Bronchial epithelial cell (primary cell): ENCODE results near the gene GOSR1. TPM values are rescaled to one million over a fixed set of nuclear protein-coding genes. Genes with fewer than 3 reads are reported as not detected.

Experiments used
- DNase-seq: peaks from one replicate; pipeline ENCODE4 v3.0.0-alpha.2; 2010; ENCODE audit warnings: low read depth
- FAIRE-seq: peaks from 2 replicates; lab custom pipeline; 2011; peaks lifted over from hg19 to GRCh38; lab: Jason Lieb, UNC
- H3K27me3 ChIP-seq: 2 replicates; pipeline ENCODE4 v1.5.1; 2011; ENCODE audit warnings: low read length; ENCODE audit not compliant: control insufficient read depth, insufficient read depth
- H3K36me3 ChIP-seq: 2 replicates; pipeline ENCODE4 v1.5.1; 2011; ENCODE audit warnings: low read length; ENCODE audit not compliant: control insufficient read depth, insufficient read depth
- H3K4me3 ChIP-seq: 2 replicates; pipeline ENCODE4 v1.5.1; 2011; ENCODE audit warnings: mild to moderate bottlenecking, low read depth, low read length, control low read depth
- total RNA-seq: library from RNA; depleted of rRNA; stranded (reverse); fragments of >200 nt; gene quantifications from 2 replicates; pipeline ENCODE4 v1.2.1, GENCODE V29; 2014
- TF ChIP-seq, protein P1 (sequence below): IDR thresholded peaks from 2 replicates; pipeline ENCODE4 v1.5.1; 2011; ENCODE audit warnings: mild to moderate bottlenecking, moderate library complexity, low read length, control low read depth, inconsistent platforms; ENCODE audit not compliant: insufficient read depth, severe bottlenecking

Gene GOSR1
- 18.3 and 38.7 TPM in 2 replicates for total RNA-seq

- Histone ChIP-seq H3K36me3 (peaks cover 1% of the 10 kb centered on the region), H3K27me3 (no peaks in the 10 kb centered on the region), H3K4me3 (peak within 1 kb of the TSS; percentile 97)
- FAIRE-seq (peak; percentile 84), DNase-seq (peak; percentile 89)
- TF ChIP-seq, protein P1, sequence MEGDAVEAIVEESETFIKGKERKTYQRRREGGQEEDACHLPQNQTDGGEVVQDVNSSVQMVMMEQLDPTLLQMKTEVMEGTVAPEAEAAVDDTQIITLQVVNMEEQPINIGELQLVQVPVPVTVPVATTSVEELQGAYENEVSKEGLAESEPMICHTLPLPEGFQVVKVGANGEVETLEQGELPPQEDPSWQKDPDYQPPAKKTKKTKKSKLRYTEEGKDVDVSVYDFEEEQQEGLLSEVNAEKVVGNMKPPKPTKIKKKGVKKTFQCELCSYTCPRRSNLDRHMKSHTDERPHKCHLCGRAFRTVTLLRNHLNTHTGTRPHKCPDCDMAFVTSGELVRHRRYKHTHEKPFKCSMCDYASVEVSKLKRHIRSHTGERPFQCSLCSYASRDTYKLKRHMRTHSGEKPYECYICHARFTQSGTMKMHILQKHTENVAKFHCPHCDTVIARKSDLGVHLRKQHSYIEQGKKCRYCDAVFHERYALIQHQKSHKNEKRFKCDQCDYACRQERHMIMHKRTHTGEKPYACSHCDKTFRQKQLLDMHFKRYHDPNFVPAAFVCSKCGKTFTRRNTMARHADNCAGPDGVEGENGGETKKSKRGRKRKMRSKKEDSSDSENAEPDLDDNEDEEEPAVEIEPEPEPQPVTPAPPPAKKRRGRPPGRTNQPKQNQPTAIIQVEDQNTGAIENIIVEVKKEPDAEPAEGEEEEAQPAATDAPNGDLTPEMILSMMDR = peak; percentile 88
Observed at GRCh38 chr17:30477083-30477773, at the start of gene GOSR1. Gene GOSR1 (plus strand): TSS chr17:30477408. CDS start chr17:30477434, 26 bp downstream.

- Histone ChIP-seq H3K4me3 (no peak overlapping the region), H3K36me3 (peaks cover 7% of the 10 kb centered on the region)
- no peak for FAIRE-seq
Observed at GRCh38 chr17:30427611-30428010, 49.6 kb upstream of the GOSR1 start.

DNA sequence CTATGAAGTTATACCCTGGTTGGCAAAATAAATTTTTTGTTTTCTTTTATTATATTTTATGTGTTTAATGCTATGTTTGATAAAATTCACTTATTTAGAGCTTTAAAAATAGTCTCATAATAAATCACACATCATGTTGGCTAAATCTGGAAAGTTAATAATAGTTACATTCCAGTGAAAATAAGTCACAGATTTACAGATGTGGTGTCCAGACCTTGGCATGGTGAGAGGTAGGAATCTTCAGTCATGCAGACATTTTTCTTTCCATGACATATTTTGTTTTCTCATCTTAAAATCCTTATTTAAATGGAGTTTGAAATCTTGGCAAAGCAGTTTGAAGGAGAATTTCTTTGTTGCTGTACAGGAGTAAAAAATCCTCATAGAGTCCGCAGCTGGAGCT, 48.1 kb upstream of the GOSR1 start:
- TF ChIP-seq, protein P1 = no peak
- Histone ChIP-seq H3K36me3 (peaks cover 4% of the 10 kb centered on the region), H3K4me3 (no peak overlapping the region), H3K27me3 (no peaks in the 10 kb centered on the region)
- DNase-seq (no peak), FAIRE-seq (no peak)

More at GRCh38 chr17:30427611-30428010, 49.6 kb upstream of the GOSR1 start:
- no peak for DNase-seq
- no peaks in the 10 kb centered on the region for H3K27me3 ChIP-seq
- TF ChIP-seq, protein P1 = no peak

DNA sequence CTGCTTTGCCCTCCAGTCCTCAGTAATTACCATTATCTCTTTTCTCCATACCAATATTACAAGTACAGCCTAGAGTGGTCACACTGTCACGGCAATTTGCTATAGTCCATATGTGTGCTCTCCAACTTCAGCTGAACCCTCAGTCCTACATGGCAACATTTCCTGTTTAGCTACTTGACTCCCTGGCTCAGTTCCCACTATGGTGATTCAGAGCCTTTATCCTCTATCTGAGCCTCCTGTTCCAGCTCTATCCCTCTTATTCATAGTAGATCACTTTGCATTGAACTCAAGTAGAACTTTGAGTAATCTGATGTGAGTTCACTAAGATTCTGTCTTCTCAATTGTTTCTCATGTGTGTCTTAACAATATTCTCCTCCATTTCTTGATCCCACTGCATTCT, 43.7 kb upstream of the GOSR1 start:
- no peak for FAIRE-seq
- Histone ChIP-seq H3K27me3 (no peaks in the 10 kb centered on the region), H3K36me3 (peaks cover 4% of the 10 kb centered on the region), H3K4me3 (no peak overlapping the region)
- TF ChIP-seq, protein P1 = no peak
- DNase-seq = peak; percentile 97

DNA sequence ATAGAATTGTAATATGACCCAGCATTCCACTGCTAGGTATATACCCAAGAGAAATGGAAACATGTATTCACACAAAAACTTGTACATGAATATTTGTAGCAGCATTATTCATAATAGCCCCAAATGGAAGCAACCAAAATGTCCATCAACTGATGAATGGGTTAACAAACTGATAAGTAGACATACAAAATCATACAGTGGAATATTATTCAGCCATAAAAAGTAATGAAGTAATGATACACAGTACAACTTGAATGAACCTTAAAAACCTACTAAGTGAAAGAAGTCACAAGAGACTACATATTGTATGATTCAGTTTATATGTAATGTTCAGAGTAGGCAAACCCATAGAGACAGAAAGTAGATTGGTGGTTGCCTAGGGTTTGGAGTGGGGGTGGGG, 40.5 kb upstream of the GOSR1 start:
- DNase-seq (no peak), FAIRE-seq (no peak)
- TF ChIP-seq, protein P1 = no peak

More for the DNA sequence above, 40.5 kb upstream of the GOSR1 start:
- H3K36me3 ChIP-seq = peaks cover 4% of the 10 kb centered on the region
- H3K4me3 ChIP-seq = no peak overlapping the region
- H3K27me3 ChIP-seq = no peaks in the 10 kb centered on the region
